Loucy (cell line): ENCODE data around the gene ZNF607.

Source experiments
- H2AFZ ChIP-seq: fragments of 200-600 bp; sonication (generic); 2 replicates; pipeline ENCODE4 v1.6.0; 2016; ENCODE audit warnings: antibody characterized with exemption, mild to moderate bottlenecking, low read length, moderate library complexity
- H3F3A ChIP-seq: fragments of 200-600 bp; 2 replicates; pipeline ENCODE4 v1.6.0; 2016; ENCODE audit warnings: antibody characterized with exemption, low read depth, mild to moderate bottlenecking
- H3K27me3 ChIP-seq: fragments of 200-600 bp; sonication (generic); 2 replicates; pipeline ENCODE4 v1.6.1; 2014; ENCODE audit warnings: low read length, mild to moderate bottlenecking; ENCODE audit not compliant: insufficient read depth, poor library complexity, severe bottlenecking
- H3K36me3 ChIP-seq: fragments of 200-600 bp; sonication (generic); 2 replicates; pipeline ENCODE4 v1.6.1; 2016; ENCODE audit warnings: low read length; ENCODE audit not compliant: insufficient read depth
- H3K4me1 ChIP-seq: fragments of 200-600 bp; sonication (generic); 2 replicates; pipeline ENCODE4 v1.5.1; 2014; ENCODE audit warnings: low read length, mild to moderate bottlenecking; ENCODE audit not compliant: insufficient read depth, poor library complexity, severe bottlenecking
- H3K4me2 ChIP-seq: fragments of 200-600 bp; sonication (generic); 2 replicates; pipeline ENCODE4 v1.6.0; 2014; ENCODE audit warnings: antibody characterized with exemption, low read length, low read depth, mild to moderate bottlenecking; ENCODE audit not compliant: poor library complexity, severe bottlenecking
- H3K4me3 ChIP-seq: fragments of 200-600 bp; sonication (generic); 2 replicates; pipeline ENCODE4 v1.5.1; 2014; ENCODE audit warnings: low read length, mild to moderate bottlenecking, mixed read lengths; ENCODE audit not compliant: poor library complexity, severe bottlenecking
- H3K79me2 ChIP-seq: fragments of 200-600 bp; sonication (generic); 2 replicates; pipeline ENCODE4 v1.6.1; 2014; ENCODE audit warnings: low read length; ENCODE audit not compliant: insufficient read depth
- H3K9ac ChIP-seq: fragments of 200-600 bp; sonication (generic); 2 replicates; pipeline ENCODE4 v1.6.0; 2014; ENCODE audit warnings: mild to moderate bottlenecking, low read depth, low read length, moderate library complexity; ENCODE audit not compliant: poor library complexity, severe bottlenecking
- H3K9me2 ChIP-seq: fragments of 200-600 bp; sonication (generic); replicated peaks from 2 replicates; pipeline ENCODE4 v1.6.1; 2016; ENCODE audit warnings: low read depth, low read length, mixed read lengths
- H3K9me3 ChIP-seq: fragments of 200-600 bp; sonication (generic); 2 replicates; pipeline ENCODE4 v1.6.1; 2014; ENCODE audit warnings: mild to moderate bottlenecking, antibody characterized with exemption, low read length, low read depth; ENCODE audit not compliant: insufficient read depth
- H4K20me1 ChIP-seq: fragments of 200-600 bp; sonication (generic); 2 replicates; pipeline ENCODE4 v1.6.0; 2014; ENCODE audit warnings: antibody characterized with exemption, low read length, mild to moderate bottlenecking; ENCODE audit not compliant: insufficient read depth, poor library complexity, severe bottlenecking
- EZH2phosphoT487 ChIP-seq: fragments of 200-600 bp; IDR thresholded peaks from 2 replicates; pipeline ENCODE4 v1.6.1; 2018; ENCODE audit warnings: antibody characterized with exemption, mild to moderate bottlenecking, moderate library complexity, borderline replicate concordance
- TF ChIP-seq, protein P1 (sequence below): fragments of 200-600 bp; sonication (generic); conservative IDR thresholded peaks from 2 replicates; pipeline ENCODE4 v1.5.1; 2014; ENCODE audit warnings: mild to moderate bottlenecking, antibody characterized with exemption, low read length

ZNF607 gene

DNA sequence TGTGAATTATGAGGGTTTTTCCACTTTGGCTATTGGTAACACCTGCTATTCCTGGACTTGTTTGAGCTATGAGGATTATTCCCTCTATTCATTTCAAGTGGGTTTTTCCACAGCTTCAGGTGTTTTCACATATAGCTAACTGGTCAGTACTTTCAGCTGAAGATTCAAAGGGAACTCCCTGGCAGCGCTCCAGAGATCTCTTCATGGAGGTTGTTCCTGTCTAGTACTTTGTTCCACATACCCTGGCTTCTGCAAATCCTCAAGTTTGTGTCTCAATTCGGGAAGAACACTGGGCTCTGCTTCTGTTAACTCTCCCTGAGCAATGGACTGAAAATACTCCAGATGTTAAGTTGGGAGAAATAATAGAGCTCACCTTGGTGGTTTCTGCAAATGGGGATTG is 5.6 kb upstream of the ZNF607 start:
- Histone ChIP-seq H2AFZ (no peak overlapping the region), H3K79me2 (no peaks in the 10 kb centered on the region), H3K27me3 (no peaks in the 10 kb centered on the region), H3K36me3 (no peaks in the 10 kb centered on the region), H3F3A (no peaks in the 10 kb centered on the region), H3K4me3 (no peak overlapping the region), H3K4me1 (no peaks in the 10 kb centered on the region), H3K4me2 (no peak overlapping the region), H3K9me3 (no peaks in the 10 kb centered on the region), H3K9me2 (no peaks in the 10 kb centered on the region), H4K20me1 (no peaks in the 10 kb centered on the region), H3K9ac (no peak overlapping the region)
- TF ChIP-seq, protein P1, sequence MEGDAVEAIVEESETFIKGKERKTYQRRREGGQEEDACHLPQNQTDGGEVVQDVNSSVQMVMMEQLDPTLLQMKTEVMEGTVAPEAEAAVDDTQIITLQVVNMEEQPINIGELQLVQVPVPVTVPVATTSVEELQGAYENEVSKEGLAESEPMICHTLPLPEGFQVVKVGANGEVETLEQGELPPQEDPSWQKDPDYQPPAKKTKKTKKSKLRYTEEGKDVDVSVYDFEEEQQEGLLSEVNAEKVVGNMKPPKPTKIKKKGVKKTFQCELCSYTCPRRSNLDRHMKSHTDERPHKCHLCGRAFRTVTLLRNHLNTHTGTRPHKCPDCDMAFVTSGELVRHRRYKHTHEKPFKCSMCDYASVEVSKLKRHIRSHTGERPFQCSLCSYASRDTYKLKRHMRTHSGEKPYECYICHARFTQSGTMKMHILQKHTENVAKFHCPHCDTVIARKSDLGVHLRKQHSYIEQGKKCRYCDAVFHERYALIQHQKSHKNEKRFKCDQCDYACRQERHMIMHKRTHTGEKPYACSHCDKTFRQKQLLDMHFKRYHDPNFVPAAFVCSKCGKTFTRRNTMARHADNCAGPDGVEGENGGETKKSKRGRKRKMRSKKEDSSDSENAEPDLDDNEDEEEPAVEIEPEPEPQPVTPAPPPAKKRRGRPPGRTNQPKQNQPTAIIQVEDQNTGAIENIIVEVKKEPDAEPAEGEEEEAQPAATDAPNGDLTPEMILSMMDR, result no peak
- no peak for TF ChIP-seq EZH2phosphoT487

DNA sequence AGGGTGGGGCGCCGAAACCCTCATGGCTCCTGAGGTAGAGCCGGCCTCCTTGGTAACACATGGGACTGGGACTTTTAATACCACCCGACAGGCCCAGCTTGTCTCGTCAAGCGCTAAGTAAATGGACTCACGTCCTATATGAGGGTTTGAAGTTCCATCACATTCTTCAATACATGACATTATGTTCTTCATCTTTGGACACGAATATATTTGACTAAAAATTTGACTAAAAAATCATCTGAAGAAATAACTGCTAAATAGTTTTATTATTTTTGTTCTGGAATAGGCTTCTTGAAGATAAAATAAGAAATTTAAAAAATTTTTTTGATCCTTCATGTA is 335 bp upstream of the ZNF607 start:
- Histone ChIP-seq H3F3A (no peaks in the 10 kb centered on the region), H3K4me2 (peak overlapping the region; percentile 99), H3K79me2 (peaks cover 16% of the 10 kb centered on the region), H3K9me3 (no peaks in the 10 kb centered on the region), H3K4me1 (peaks cover 22% of the 10 kb centered on the region), H3K27me3 (no peaks in the 10 kb centered on the region), H3K4me3 (peak overlapping the region; percentile 84), H3K9me2 (no peaks in the 10 kb centered on the region), H2AFZ (peak overlapping the region; percentile 86), H4K20me1 (peaks cover 12% of the 10 kb centered on the region), H3K36me3 (no peaks in the 10 kb centered on the region), H3K9ac (no peak overlapping the region)
- TF ChIP-seq EZH2phosphoT487, result no peak
- TF ChIP-seq, protein P1, result peak; percentile 8; the same call in 1 of the 2 replicates

DNA sequence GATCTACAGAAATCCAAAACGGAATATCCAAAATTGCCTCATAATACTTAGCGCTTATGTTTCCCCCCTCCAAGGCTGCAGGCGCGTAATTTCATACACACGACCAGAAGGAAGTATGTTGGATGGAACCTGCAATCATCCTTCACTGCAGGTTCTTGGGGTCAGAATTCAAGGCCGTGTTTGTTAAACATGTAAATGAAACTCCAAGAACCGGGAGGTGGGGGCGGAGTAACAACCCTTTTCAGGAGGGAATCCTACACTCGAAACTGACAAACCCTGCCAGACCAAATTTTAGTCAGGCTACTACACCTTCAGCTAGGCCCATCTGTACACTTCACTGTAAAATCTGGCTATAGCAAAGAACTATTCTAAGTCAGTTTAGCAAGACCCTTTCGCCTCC is 1.3 kb downstream of the ZNF607 start:
- peak overlapping the region; percentile 99 for H3K4me2 ChIP-seq
- no peaks in the 10 kb centered on the region for H3K9me2 ChIP-seq
- H3K79me2 ChIP-seq, result peaks cover 16% of the 10 kb centered on the region
- peaks cover 12% of the 10 kb centered on the region for H4K20me1 ChIP-seq
- H3K4me1 ChIP-seq, result peaks cover 22% of the 10 kb centered on the region
- H3K27me3 ChIP-seq, result no peaks in the 10 kb centered on the region
- no peak for TF ChIP-seq EZH2phosphoT487
- TF ChIP-seq, protein P1, result no peak
- H3K36me3 ChIP-seq, result no peaks in the 10 kb centered on the region
- no peaks in the 10 kb centered on the region for H3K9me3 ChIP-seq
- H2AFZ ChIP-seq, result no peak overlapping the region
- H3K4me3 ChIP-seq, result peak overlapping the region; percentile 84
- no peaks in the 10 kb centered on the region for H3F3A ChIP-seq
- H3K9ac ChIP-seq, result peak overlapping the region; percentile 79
